B cell (primary cell): ENCODE data around the gene DOCK7. TPM values are rescaled to one million over a fixed set of nuclear protein-coding genes. Genes with fewer than 3 reads are reported as not detected.

Experiments
- ATAC-seq: fragments of 200-7000 bp; cut with Tn5 transposase; one replicate; pipeline ENCODE4 v1.10.0; 2021; ENCODE audit warnings: low read depth, mild to moderate bottlenecking, moderate number of reproducible peaks, moderate library complexity
- CTCF ChIA-PET: fragments of 350-600 bp; sonication (Branson Sonifier 250); formaldehyde crosslinking; loops from one replicate; lab custom pipeline; 2021; ENCODE audit warnings: antibody characterized with exemption, inconsistent platforms; lab: Charles Lee
- POLR2A ChIA-PET: fragments of 350-600 bp; sonication (Branson Sonifier 250); formaldehyde crosslinking; loops from one replicate; lab custom pipeline; 2021; ENCODE audit warnings: antibody characterized with exemption; lab: Charles Lee
- DNase-seq: peaks from one replicate; pipeline ENCODE4 v3.0.0; 2013
- H2AFZ ChIP-seq: 2 replicates; pipeline ENCODE4 v1.6.1; 2012; ENCODE audit warnings: mild to moderate bottlenecking, low read depth, low read length; ENCODE audit not compliant: insufficient read depth, poor library complexity, severe bottlenecking
- H3K27ac ChIP-seq, 2 donors: 1 replicate in 1 of 2; 2 replicates in 1 of 2; pipeline ENCODE4 v1.5.1; 2012 to 2013; ENCODE audit warnings: low read length in 2 of 2, mild to moderate bottlenecking in 2 of 2, moderate library complexity in 1 of 2
- H3K27me3 ChIP-seq, 4 experiments: fragments of 200-600 bp in 1 of 4; sonication (generic) in 1 of 4; replicated peaks in 1 of 4; 1 replicate in 2 of 4; 2 replicates in 2 of 4; pipeline versions ENCODE4 v1.6.1 to v1.7.0; 2013 to 2016; ENCODE audit warnings: low read length in 3 of 4, mild to moderate bottlenecking in 2 of 4, mixed read lengths in 1 of 4, moderate library complexity in 1 of 4; ENCODE audit not compliant: insufficient read depth in 4 of 4, control insufficient read depth in 3 of 4; ENCODE audit errors: control extremely low read depth in 1 of 4
- H3K36me3 ChIP-seq, 2 experiments: replicated peaks in 1 of 2; 1 replicate in 1 of 2; 2 replicates in 1 of 2; pipeline versions ENCODE4 v1.6.1 to v1.7.1; 2013; ENCODE audit warnings: low read length in 1 of 2; ENCODE audit not compliant: insufficient read depth in 2 of 2, control insufficient read depth in 1 of 2; ENCODE audit errors: control extremely low read depth in 1 of 2, extremely low read depth in 1 of 2
- H3K4me1 ChIP-seq, 2 donors: fragments of 200-600 bp in 1 of 2; sonication (generic) in 1 of 2; 1 replicate in 1 of 2; 2 replicates in 1 of 2; pipeline versions ENCODE4 v1.5.1 to v1.6.1; 2013 to 2017; ENCODE audit warnings: low read length in 2 of 2; ENCODE audit not compliant: control insufficient read depth in 2 of 2, insufficient read depth in 2 of 2
- H3K4me2 ChIP-seq: replicated peaks from 2 replicates; pipeline ENCODE3; 2012; ENCODE audit warnings: mild to moderate bottlenecking, low read depth, low read length; ENCODE audit not compliant: poor library complexity, severe bottlenecking
- H3K4me3 ChIP-seq, 5 experiments: fragments of 200-600 bp in 1 of 5; sonication (generic) in 1 of 5; 1 replicate in 3 of 5; 2 replicates in 2 of 5; pipeline versions ENCODE4 v1.5.1 to v1.7.0; 2011 to 2016; ENCODE audit warnings: low read length in 4 of 5, mild to moderate bottlenecking in 4 of 5, low read depth in 2 of 5, control low read depth in 1 of 5, moderate library complexity in 1 of 5; ENCODE audit not compliant: insufficient read depth in 1 of 5; ENCODE audit errors: control extremely low read depth in 1 of 5, extremely low read depth in 1 of 5
- H3K79me2 ChIP-seq: fragments of 200-600 bp; sonication (generic); one replicate; pipeline ENCODE4 v1.6.0; 2016; ENCODE audit warnings: low read length; ENCODE audit not compliant: control insufficient read depth, insufficient read depth
- H3K9ac ChIP-seq: fragments of 200-600 bp; sonication (generic); 2 replicates; pipeline ENCODE4 v1.6.1; 2017; ENCODE audit warnings: mild to moderate bottlenecking, low read length, moderate library complexity
- H3K9me3 ChIP-seq, 3 donors: one replicate each; pipeline versions ENCODE4 v1.6.1 to v1.7.1; 2013; ENCODE audit warnings: low read length in 2 of 3; ENCODE audit not compliant: control insufficient read depth in 2 of 3, insufficient read depth in 1 of 3; ENCODE audit errors: control extremely low read depth in 1 of 3
- H4K20me1 ChIP-seq: 2 replicates; pipeline ENCODE4 v1.6.0; 2012; ENCODE audit warnings: mild to moderate bottlenecking, low read length; ENCODE audit not compliant: insufficient read depth, control insufficient read depth, poor library complexity, severe bottlenecking
- H3K27ac Mint-ChIP-seq: one replicate; pipeline ENCODE4 v1.8.0; 2021; ENCODE audit warnings: mixed read lengths
- H3K27me3 Mint-ChIP-seq: one replicate; pipeline ENCODE4 v1.8.0; 2021; ENCODE audit warnings: mixed read lengths
- H3K4me1 Mint-ChIP-seq: one replicate; pipeline ENCODE4 v1.8.0; 2021; ENCODE audit warnings: mixed read lengths
- H3K4me3 Mint-ChIP-seq: one replicate; pipeline ENCODE4 v1.8.0; 2021; ENCODE audit warnings: mixed read lengths
- H3K9me3 Mint-ChIP-seq: one replicate; pipeline ENCODE4 v1.8.0; 2022; ENCODE audit warnings: mixed read lengths; ENCODE audit not compliant: insufficient read depth
- EZH2 ChIP-seq: IDR thresholded peaks from 2 replicates; pipeline ENCODE4 v1.6.1; 2012; ENCODE audit warnings: borderline replicate concordance, low read depth, mild to moderate bottlenecking, moderate library complexity, low read length; ENCODE audit not compliant: insufficient read depth, poor library complexity, severe bottlenecking
- WGBS: methylation state at CpG from one replicate; pipeline ENCODE4 v1.1.5; 2013; ENCODE audit warnings: missing lambda C conversion rate; ENCODE audit not compliant: insufficient coverage; 5-methylcytosine and 5-hydroxymethylcytosine counted together
- intact Hi-C: fragments of 100-400 bp; cut with micrococcal nuclease; formaldehyde crosslinking; loops from one replicate; pipeline ENCODE4 v1.10.0; 2022
- polyA plus RNA-seq: library from polyadenylated mRNA; depleted of rRNA; stranded (reverse); fragments of >200 nt; gene quantifications from 2 replicates; pipeline ENCODE4 v1.2.3, GENCODE V29; 2012
- total RNA-seq, 2 donors: library from RNA; stranded (reverse); fragments of 120-200 nt in 1 of 2; gene quantifications; 1 replicate in 1 of 2; 2 replicates in 1 of 2; pipeline versions ENCODE4 v1.2.3 to v1.2.4, GENCODE V29; 2013 to 2022
- TF ChIP-seq, protein P1 (sequence below): fragments of 200-600 bp; IDR thresholded peaks from one replicate; pipeline ENCODE4 v1.8.0; 2022; ENCODE audit warnings: antibody characterized with exemption, mild to moderate bottlenecking

DOCK7 gene
- total and polyA plus RNA-seq, 2 donors (not counting 1 experiment from before 2014, with no cell fraction given), result 3.6 to 20.5 TPM

DNA sequence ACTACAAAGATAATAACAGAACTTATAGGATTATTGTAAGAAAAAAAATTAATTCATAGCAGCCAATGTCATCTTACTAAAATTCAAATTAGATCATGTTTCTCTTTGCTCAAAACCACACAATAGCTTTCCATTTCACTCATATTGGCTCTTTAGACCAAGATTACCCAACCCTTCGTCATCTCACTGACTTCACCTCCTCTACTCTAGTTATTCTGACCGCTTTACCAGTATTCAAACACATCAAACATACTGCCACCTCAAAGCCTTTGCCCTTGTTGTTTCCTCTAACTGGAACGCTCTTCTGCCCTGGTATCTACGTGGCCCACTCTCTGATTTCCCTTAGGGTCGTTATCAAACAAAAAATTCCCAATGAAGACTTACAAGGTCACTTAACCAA is 89.1 kb downstream of the DOCK7 start:
- H3K27me3 Mint-ChIP-seq, result no peaks in the 10 kb centered on the region
- ChIA-PET POLR2A (no interaction called here), CTCF (no interaction called here)
- DNase-seq (no peak), ATAC-seq (no peak)
- intact Hi-C loops, result no loop called here
- H4K20me1 ChIP-seq, result no peaks in the 10 kb centered on the region
- H3K4me1 Mint-ChIP-seq, result no peaks in the 10 kb centered on the region
- H2AFZ ChIP-seq, result no peak overlapping the region
- no peak overlapping the region for H3K4me3 Mint-ChIP-seq
- no peak overlapping the region for H3K9ac ChIP-seq
- no peaks in the 10 kb centered on the region for H3K4me1 ChIP-seq
- H3K4me3 ChIP-seq, result no peak overlapping the region
- H3K79me2 ChIP-seq, result no peaks in the 10 kb centered on the region
- no peak overlapping the region for H3K27ac Mint-ChIP-seq
- H3K4me2 ChIP-seq, result no peak overlapping the region
- TF ChIP-seq, protein P1, sequence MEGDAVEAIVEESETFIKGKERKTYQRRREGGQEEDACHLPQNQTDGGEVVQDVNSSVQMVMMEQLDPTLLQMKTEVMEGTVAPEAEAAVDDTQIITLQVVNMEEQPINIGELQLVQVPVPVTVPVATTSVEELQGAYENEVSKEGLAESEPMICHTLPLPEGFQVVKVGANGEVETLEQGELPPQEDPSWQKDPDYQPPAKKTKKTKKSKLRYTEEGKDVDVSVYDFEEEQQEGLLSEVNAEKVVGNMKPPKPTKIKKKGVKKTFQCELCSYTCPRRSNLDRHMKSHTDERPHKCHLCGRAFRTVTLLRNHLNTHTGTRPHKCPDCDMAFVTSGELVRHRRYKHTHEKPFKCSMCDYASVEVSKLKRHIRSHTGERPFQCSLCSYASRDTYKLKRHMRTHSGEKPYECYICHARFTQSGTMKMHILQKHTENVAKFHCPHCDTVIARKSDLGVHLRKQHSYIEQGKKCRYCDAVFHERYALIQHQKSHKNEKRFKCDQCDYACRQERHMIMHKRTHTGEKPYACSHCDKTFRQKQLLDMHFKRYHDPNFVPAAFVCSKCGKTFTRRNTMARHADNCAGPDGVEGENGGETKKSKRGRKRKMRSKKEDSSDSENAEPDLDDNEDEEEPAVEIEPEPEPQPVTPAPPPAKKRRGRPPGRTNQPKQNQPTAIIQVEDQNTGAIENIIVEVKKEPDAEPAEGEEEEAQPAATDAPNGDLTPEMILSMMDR, result no peak
- TF ChIP-seq EZH2, result no peak
- WGBS, result 87% methylated on average over 5 of the region's 5 CpGs
- H3K36me3 ChIP-seq, result no peaks in the 10 kb centered on the region
- H3K27ac ChIP-seq, result no peak overlapping the region
- no peaks in the 10 kb centered on the region for H3K9me3 Mint-ChIP-seq
- H3K27me3 ChIP-seq, result no peaks in the 10 kb centered on the region
- H3K9me3 ChIP-seq, result no peaks in the 10 kb centered on the region

DNA sequence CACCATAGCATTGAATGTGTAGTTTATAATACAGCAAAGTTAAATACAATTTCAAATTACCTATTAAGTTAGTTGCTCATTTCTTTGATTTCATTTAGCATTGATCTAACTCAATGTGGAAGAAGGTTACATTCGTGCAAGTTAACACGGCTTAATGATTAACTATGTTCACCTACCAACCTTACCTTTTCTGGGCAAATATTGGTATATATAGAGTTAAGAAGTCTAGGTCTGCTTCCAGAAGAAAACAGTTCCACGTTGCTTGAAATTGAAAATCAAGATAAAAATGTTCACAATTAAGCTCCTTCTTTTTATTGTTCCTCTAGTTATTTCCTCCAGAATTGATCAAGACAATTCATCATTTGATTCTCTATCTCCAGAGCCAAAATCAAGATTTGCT is 90.9 kb downstream of the DOCK7 start, which contains the start of gene ANGPTL3:
Gene ANGPTL3 (plus strand): TSS at position 240 of the 400 bp plus-strand sequence. CDS start 47 bp downstream, at position 287.
- no CpG with 5 or more reads among the region's 3 CpGs for WGBS
- ATAC-seq, result no peak
- intact Hi-C loops, result no loop called here

More for the DNA sequence above, 90.9 kb downstream of the DOCK7 start, which contains the start of gene ANGPTL3:
- no peak within 1 kb of the TSS for H3K4me3 Mint-ChIP-seq
- TF ChIP-seq EZH2, result no peak
- TF ChIP-seq, protein P1, result no peak
- H3K9me3 Mint-ChIP-seq, result no peaks in the 10 kb centered on the region
- no peaks in the 10 kb centered on the region for H3K4me1 Mint-ChIP-seq
- Histone ChIP-seq H3K9ac (no peak within 1 kb of the TSS), H3K27ac (no peak within 1 kb of the TSS), H3K4me1 (no peaks in the 10 kb centered on the region), H3K79me2 (no peaks in the 10 kb centered on the region), H3K4me2 (no peak within 1 kb of the TSS), H3K4me3 (no peak within 1 kb of the TSS), H2AFZ (no peak within 1 kb of the TSS), H3K9me3 (no peaks in the 10 kb centered on the region), H3K27me3 (no peaks in the 10 kb centered on the region), H4K20me1 (no peaks in the 10 kb centered on the region), H3K36me3 (no peaks in the 10 kb centered on the region)
- H3K27me3 Mint-ChIP-seq, result no peaks in the 10 kb centered on the region
- POLR2A ChIA-PET, result no interaction called here
- CTCF ChIA-PET, result no interaction called here
- DNase-seq, result no peak
- H3K27ac Mint-ChIP-seq, result no peak within 1 kb of the TSS
